ENCODE results near the gene ALDH1L1. TPM values are rescaled to one million over a fixed set of nuclear protein-coding genes. Genes with fewer than 3 reads are reported as not detected.

Gene ALDH1L1
- total and polyA plus RNA-seq, 9 donors, result 8.3 to 85.5 (median 45.1) TPM

DNA sequence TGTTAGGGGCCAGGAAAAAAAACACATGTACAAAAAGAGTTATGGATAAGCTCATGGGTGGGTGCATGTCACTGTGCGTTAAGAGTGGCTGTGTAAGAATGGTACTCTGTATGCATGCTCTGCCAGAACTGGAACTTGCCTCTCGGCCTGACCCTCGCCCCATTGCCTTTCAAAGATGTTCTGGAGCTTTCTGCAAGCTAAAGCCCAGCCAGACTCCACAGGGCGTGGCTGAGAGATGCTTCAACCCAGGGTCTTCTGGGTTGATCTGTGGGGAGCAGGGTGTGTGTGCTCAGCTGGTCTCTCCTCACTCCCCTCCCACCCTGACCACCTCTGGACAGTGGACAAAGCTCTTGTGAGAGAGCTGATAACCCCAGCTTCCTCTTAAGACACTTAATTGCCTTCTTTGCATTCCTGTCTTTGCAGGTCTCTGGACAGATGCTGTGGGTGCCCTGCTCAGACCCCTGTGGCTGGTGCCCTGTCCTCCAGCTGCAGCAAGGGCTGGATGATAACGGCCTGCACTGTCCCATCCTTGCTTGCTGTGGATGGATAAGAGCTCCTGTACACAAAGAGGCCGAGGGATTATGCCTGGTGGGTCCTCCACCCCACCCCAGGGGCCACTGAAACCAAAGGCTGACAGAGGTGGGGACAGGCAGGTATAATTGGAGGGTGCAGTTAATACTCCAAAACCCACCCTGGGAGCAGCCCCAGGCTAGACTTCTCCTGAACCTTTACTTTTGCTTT is 28.7 kb downstream of the ALDH1L1 start:
- 86 to 91% (median 90%) methylated on average over 6 of the region's 6 CpGs for WGBS, 3 donors
- no peak overlapping the region for H3K4me3 ChIP-seq
- no peak for TF ChIP-seq EP300 (IDR thresholded peaks at IDR 0.05)
- no peaks in the 10 kb centered on the region for H3K9me3 ChIP-seq
- no peaks in the 10 kb centered on the region for H3K4me1 ChIP-seq (ENCODE audit: insufficient read depth)
- intact Hi-C loops (cut with DNase I), result no loop called here
- no peak for DNase-seq
- H3K27ac ChIP-seq, result no peak overlapping the region
- no peaks in the 10 kb centered on the region for H3K36me3 ChIP-seq
- no peaks in the 10 kb centered on the region for H3K27me3 ChIP-seq

- no peak overlapping the region for H3K27ac ChIP-seq
- H3K27me3 ChIP-seq, result no peaks in the 10 kb centered on the region
- TF ChIP-seq EP300 (IDR thresholded peaks at IDR 0.05) (no peak), POLR2A (IDR thresholded peaks at IDR 0.05) (no peak)
- TF ChIP-seq, protein P1, sequence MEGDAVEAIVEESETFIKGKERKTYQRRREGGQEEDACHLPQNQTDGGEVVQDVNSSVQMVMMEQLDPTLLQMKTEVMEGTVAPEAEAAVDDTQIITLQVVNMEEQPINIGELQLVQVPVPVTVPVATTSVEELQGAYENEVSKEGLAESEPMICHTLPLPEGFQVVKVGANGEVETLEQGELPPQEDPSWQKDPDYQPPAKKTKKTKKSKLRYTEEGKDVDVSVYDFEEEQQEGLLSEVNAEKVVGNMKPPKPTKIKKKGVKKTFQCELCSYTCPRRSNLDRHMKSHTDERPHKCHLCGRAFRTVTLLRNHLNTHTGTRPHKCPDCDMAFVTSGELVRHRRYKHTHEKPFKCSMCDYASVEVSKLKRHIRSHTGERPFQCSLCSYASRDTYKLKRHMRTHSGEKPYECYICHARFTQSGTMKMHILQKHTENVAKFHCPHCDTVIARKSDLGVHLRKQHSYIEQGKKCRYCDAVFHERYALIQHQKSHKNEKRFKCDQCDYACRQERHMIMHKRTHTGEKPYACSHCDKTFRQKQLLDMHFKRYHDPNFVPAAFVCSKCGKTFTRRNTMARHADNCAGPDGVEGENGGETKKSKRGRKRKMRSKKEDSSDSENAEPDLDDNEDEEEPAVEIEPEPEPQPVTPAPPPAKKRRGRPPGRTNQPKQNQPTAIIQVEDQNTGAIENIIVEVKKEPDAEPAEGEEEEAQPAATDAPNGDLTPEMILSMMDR (IDR thresholded peaks at IDR 0.05), result no peak
- no peaks in the 10 kb centered on the region for H3K36me3 ChIP-seq
- 53 to 76% (median 64%) methylated on average over 7 of the region's 7 CpGs for WGBS, 3 donors
- intact Hi-C loops (cut with DNase I), result no loop called here
- H3K4me1 ChIP-seq (ENCODE audit: insufficient read depth), result no peaks in the 10 kb centered on the region
- no peak overlapping the region for H3K4me3 ChIP-seq
- DNase-seq, result no peak
- no peaks in the 10 kb centered on the region for H3K9me3 ChIP-seq
These were observed 30.3 kb downstream of the ALDH1L1 start for GRCh38 chr3:126149960-126150515.

GRCh38 chr3:126149256-126149902 is 31.0 kb downstream of the ALDH1L1 start:
- H3K9me3 ChIP-seq, result no peaks in the 10 kb centered on the region
- H3K4me1 ChIP-seq (ENCODE audit: insufficient read depth), result no peaks in the 10 kb centered on the region
- no peaks in the 10 kb centered on the region for H3K27me3 ChIP-seq
- no peak overlapping the region for H3K4me3 ChIP-seq
- intact Hi-C loops (cut with DNase I), result no loop called here
- TF ChIP-seq, protein P1 (IDR thresholded peaks at IDR 0.05), result no peak
- TF ChIP-seq EP300 (IDR thresholded peaks at IDR 0.05), result no peak
- no peak for TF ChIP-seq POLR2A (IDR thresholded peaks at IDR 0.05)
- no peaks in the 10 kb centered on the region for H3K36me3 ChIP-seq
- 79 to 88% (median 84%) methylated on average over 3 of the region's 3 CpGs for WGBS, 3 donors
- no peak overlapping the region for H3K27ac ChIP-seq
- peak in 1 of 5 donors; percentile 2 for DNase-seq

- no peak overlapping the region for H3K4me3 ChIP-seq
- WGBS, 3 donors, result 82 to 91% (median 87%) methylated on average over 14 to 15 of the region's 15 CpGs
- DNase-seq, result peak in 1 of 5 donors; percentile 4
These were observed 32.3 kb downstream of the ALDH1L1 start for GRCh38 chr3:126147932-126148683.

More at GRCh38 chr3:126147932-126148683, 32.3 kb downstream of the ALDH1L1 start:
- Histone ChIP-seq H3K4me1 (ENCODE audit: insufficient read depth) (no peaks in the 10 kb centered on the region), H3K27me3 (no peaks in the 10 kb centered on the region), H3K36me3 (no peaks in the 10 kb centered on the region), H3K27ac (no peak overlapping the region), H3K9me3 (no peaks in the 10 kb centered on the region)
- TF ChIP-seq POLR2A (IDR thresholded peaks at IDR 0.05) (no peak), EP300 (IDR thresholded peaks at IDR 0.05) (no peak)
- TF ChIP-seq, protein P1 (IDR thresholded peaks at IDR 0.05), result no peak
- intact Hi-C loops (cut with DNase I), result no loop called here

Measured in ovary (tissue), 9 donors.